ENCODE results near the gene FHOD1. TPM values are rescaled to one million over a fixed set of nuclear protein-coding genes. Genes with fewer than 3 reads are reported as not detected.

Gene FHOD1
- total and polyA plus RNA-seq, 10 of the 15 experiments (the other 5 are each of a cell fraction or from before 2014, with no cell fraction given) = 8.9 to 65.7 (median 18.1) TPM

DNA sequence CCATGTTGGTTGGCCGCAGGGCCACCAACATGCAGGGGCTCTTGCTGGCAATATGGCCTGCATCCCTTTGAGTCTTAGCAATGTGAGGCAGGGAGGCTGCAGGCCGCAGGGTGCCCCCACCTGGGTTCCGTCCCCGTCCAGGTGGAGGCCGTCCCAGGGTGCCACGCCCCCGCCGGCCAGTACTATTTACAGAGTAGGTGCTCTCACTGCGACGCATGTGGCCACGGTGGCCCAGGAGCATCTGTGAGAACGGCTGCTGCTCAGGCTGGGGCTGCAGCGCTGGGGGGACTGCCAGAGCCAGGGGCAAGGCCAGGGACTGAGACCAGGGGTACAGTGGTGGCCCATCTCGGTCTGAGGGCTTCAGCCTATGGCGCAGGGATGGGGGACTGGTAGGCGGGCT lies 67.1 kb downstream of the FHOD1 start:
- POLR2A ChIA-PET = no interaction called here
- Histone ChIP-seq H3K4me1 (ENCODE audit: control insufficient read depth, insufficient read depth, low read length) (peaks cover 13% of the 10 kb centered on the region), H3K27ac (ENCODE audit: control insufficient read depth, insufficient read depth) (no peak overlapping the region), H3K4me3 (no peak overlapping the region), H3K9me3 (replicated peaks; ENCODE audit: control insufficient read depth, insufficient read depth, low read length) (no peaks in the 10 kb centered on the region), H4K20me1 (ENCODE audit: control insufficient read depth, insufficient read depth) (no peaks in the 10 kb centered on the region; the same call in 1 of the 2 replicates), H3K4me2 (ENCODE audit: control insufficient read depth, insufficient read depth) (no peak overlapping the region), H3K27me3 (replicated peaks in 1 of 2; ENCODE audit: control insufficient read depth in 2 of 2, insufficient read depth in 2 of 2, low read length in 1 of 2) (peaks cover 0 to 3% of the 10 kb centered on the region in 2 experiments; a peak in 2 of 4 replicates), H3K79me2 (ENCODE audit: control insufficient read depth, insufficient read depth, low read length) (peaks cover 5% of the 10 kb centered on the region), H3K9ac (ENCODE audit: control insufficient read depth, insufficient read depth, low read length) (no peak overlapping the region), H2AFZ (ENCODE audit: control insufficient read depth, low read depth, low read length) (no peak overlapping the region), H3K36me3 (ENCODE audit: control insufficient read depth in 2 of 2, insufficient read depth in 2 of 2, low read length in 1 of 2) (no peaks in the 10 kb centered on the region)
- no peak for ATAC-seq
- SMC1A ChIA-PET (ENCODE audit: uncharacterized antibody, unreplicated experiment) = interaction anchor here (1.1 to 1.5 kb wide), 2 partner anchors 17 to 162 kb away, joined by 3 to 5 read pairs; no protein-coding TSS in a partner anchor
- DNase-seq (ENCODE audit: low read depth, low spot score) = no peak
- 90% methylated on average over 15 of the region's 16 CpGs for WGBS (ENCODE audit: insufficient coverage, insufficient replicate concordance, low lambda C conversion rate, missing lambda C conversion rate)
- no peak for FAIRE-seq
- CTCF ChIA-PET = interaction anchor here (1.0 to 3.2 kb wide), 8 partner anchors 9 to 163 kb away, joined by 3 to 28 read pairs (median 4); partner anchors contain the start of genes FBXL8, NOL3 and TRADD
- RAD21 ChIA-PET (ENCODE audit: unreplicated experiment) = interaction anchor here (1.0 to 1.1 kb wide), 2 partner anchors 9 to 25 kb away, joined by 4 to 7 read pairs; no protein-coding TSS in a partner anchor
- intact Hi-C loops (cut with micrococcal nuclease; ENCODE audit: unreplicated experiment) (no loop called here), in situ Hi-C loops (cut with MboI) (no loop called here)
- no TSS peak for BruUV-seq (replicated peaks)
- TF ChIP-seq RELA (IDR thresholded peaks at IDR 0.05; ENCODE audit: borderline replicate concordance, partially characterized antibody) (no peak), ZZZ3 (IDR thresholded peaks at IDR 0.05; ENCODE audit: control insufficient read depth, insufficient read length, low read depth) (no peak), ZNF207 (IDR thresholded peaks at IDR 0.05; ENCODE audit: borderline replicate concordance) (no peak), MEF2A (IDR thresholded peaks at IDR 0.05; ENCODE audit: insufficient read depth, low read depth, low read length) (no peak), SMAD1 (IDR thresholded peaks at IDR 0.05; ENCODE audit: low read depth, partially characterized antibody) (no peak), STAT3 (IDR thresholded peaks at IDR 0.05; ENCODE audit: low read depth, low read length) (no peak), ZBTB4 (CRISPR knock-in tag; IDR thresholded peaks at IDR 0.05) (no peak), NR2C1 (IDR thresholded peaks at IDR 0.05) (no peak), NFYA (IDR thresholded peaks at IDR 0.05; ENCODE audit: borderline replicate concordance, low read depth, low read length) (no peak), PRDM15 (CRISPR knock-in tag; IDR thresholded peaks at IDR 0.05) (no peak), TCF3 (IDR thresholded peaks at IDR 0.05; ENCODE audit: borderline replicate concordance, insufficient read depth, low read depth, low read length) (no peak), CBFB (IDR thresholded peaks at IDR 0.05; ENCODE audit: low read depth) (no peak)
- TF ChIP-seq, protein P1, sequence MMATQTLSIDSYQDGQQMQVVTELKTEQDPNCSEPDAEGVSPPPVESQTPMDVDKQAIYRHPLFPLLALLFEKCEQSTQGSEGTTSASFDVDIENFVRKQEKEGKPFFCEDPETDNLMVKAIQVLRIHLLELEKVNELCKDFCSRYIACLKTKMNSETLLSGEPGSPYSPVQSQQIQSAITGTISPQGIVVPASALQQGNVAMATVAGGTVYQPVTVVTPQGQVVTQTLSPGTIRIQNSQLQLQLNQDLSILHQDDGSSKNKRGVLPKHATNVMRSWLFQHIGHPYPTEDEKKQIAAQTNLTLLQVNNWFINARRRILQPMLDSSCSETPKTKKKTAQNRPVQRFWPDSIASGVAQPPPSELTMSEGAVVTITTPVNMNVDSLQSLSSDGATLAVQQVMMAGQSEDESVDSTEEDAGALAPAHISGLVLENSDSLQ (IDR thresholded peaks at IDR 0.05) = no peak
- TF ChIP-seq, protein P2, sequence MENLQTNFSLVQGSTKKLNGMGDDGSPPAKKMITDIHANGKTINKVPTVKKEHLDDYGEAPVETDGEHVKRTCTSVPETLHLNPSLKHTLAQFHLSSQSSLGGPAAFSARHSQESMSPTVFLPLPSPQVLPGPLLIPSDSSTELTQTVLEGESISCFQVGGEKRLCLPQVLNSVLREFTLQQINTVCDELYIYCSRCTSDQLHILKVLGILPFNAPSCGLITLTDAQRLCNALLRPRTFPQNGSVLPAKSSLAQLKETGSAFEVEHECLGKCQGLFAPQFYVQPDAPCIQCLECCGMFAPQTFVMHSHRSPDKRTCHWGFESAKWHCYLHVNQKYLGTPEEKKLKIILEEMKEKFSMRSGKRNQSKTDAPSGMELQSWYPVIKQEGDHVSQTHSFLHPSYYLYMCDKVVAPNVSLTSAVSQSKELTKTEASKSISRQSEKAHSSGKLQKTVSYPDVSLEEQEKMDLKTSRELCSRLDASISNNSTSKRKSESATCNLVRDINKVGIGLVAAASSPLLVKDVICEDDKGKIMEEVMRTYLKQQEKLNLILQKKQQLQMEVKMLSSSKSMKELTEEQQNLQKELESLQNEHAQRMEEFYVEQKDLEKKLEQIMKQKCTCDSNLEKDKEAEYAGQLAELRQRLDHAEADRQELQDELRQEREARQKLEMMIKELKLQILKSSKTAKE (IDR thresholded peaks at IDR 0.05; ENCODE audit: low read depth, poor library complexity, severe bottlenecking) = no peak

Measured in GM12878 (cell line).